ENCODE data around the gene KPNA4.

KPNA4 gene

GRCh38 chr3:160447544-160447943 lies 117.8 kb downstream of the KPNA4 start:
- no peak overlapping the region for H3K4me3 ChIP-seq
- TF ChIP-seq CTCF (IDR thresholded peaks at IDR 0.05), result no peak
- no peak overlapping the region for H3K27ac ChIP-seq
- DNase-seq (ENCODE audit: low spot score), result no peak

- Histone ChIP-seq H3K4me3 (no peak overlapping the region), H3K27ac (no peak overlapping the region)
- no peak for TF ChIP-seq CTCF (IDR thresholded peaks at IDR 0.05)
- no peak for DNase-seq (ENCODE audit: low spot score)
These were observed 118.8 kb downstream of the KPNA4 start for GRCh38 chr3:160446522-160447056.

- no peak for DNase-seq (ENCODE audit: low spot score)
- H3K4me3 ChIP-seq, result no peak overlapping the region
- TF ChIP-seq CTCF (IDR thresholded peaks at IDR 0.05), result no peak
These were observed 119.5 kb downstream of the KPNA4 start for GRCh38 chr3:160445854-160446253.

More at GRCh38 chr3:160445854-160446253, 119.5 kb downstream of the KPNA4 start:
- H3K27ac ChIP-seq, result no peak overlapping the region

Measured in coronary artery (tissue), 2 donors.